Calu3 (cell line): ENCODE measurements around the gene SART1. TPM values are rescaled to one million over a fixed set of nuclear protein-coding genes. Genes with fewer than 3 reads are reported as not detected.
"Not testable (repeated sequence)": the region's sequence is repeated elsewhere in the genome, so short reads cannot be mapped to it uniquely, and the experiment has no call there.

ENCODE experiments used
- BruUV-seq: library from RNA; stranded (reverse); fragments of 400-500 nt; replicated peaks from 2 replicates; lab custom pipeline; 2021; lab: Mats Ljungman, UMichigan
- CTCF ChIA-PET: fragments of 300-600 bp; sonication (Branson Sonifier 250); formaldehyde crosslinking; loops from one replicate; lab custom pipeline; 2022; ENCODE audit warnings: antibody characterized with exemption; lab: Charles Lee
- DNase-seq: peaks from one replicate; pipeline ENCODE4 v3.0.0; 2022
- H3K27ac Mint-ChIP-seq: one replicate; pipeline ENCODE4 v1.8.0; 2022; ENCODE audit warnings: mixed read lengths; ENCODE audit not compliant: unreplicated experiment
- H3K27me3 Mint-ChIP-seq: one replicate; pipeline ENCODE4 v1.8.0; 2022; ENCODE audit warnings: mixed read lengths; ENCODE audit not compliant: unreplicated experiment
- H3K36me3 Mint-ChIP-seq: one replicate; pipeline ENCODE4 v1.8.0; 2022; ENCODE audit warnings: mild to moderate bottlenecking, moderate library complexity, mixed read lengths; ENCODE audit not compliant: insufficient read depth, unreplicated experiment
- H3K4me1 Mint-ChIP-seq: one replicate; pipeline ENCODE4 v1.8.0; 2022; ENCODE audit warnings: mild to moderate bottlenecking, low read depth, mixed read lengths; ENCODE audit not compliant: unreplicated experiment
- H3K4me3 Mint-ChIP-seq: one replicate; pipeline ENCODE4 v1.8.0; 2022; ENCODE audit warnings: mild to moderate bottlenecking, low read depth, moderate library complexity, mixed read lengths; ENCODE audit not compliant: unreplicated experiment
- H3K9me3 Mint-ChIP-seq: one replicate; pipeline ENCODE4 v1.8.0; 2022; ENCODE audit warnings: low read depth, mixed read lengths; ENCODE audit not compliant: unreplicated experiment
- intact Hi-C: fragments of 100-400 bp; cut with micrococcal nuclease; formaldehyde crosslinking; loops from one replicate; pipeline ENCODE4 v1.10.0; 2022; ENCODE audit not compliant: unreplicated experiment
- total RNA-seq: library from RNA; stranded (reverse); gene quantifications from 2 replicates; pipeline ENCODE4 v1.2.3, GENCODE V29; 2022
- TF ChIP-seq, protein P1 (sequence below): fragments of 200-600 bp; IDR thresholded peaks from one replicate; pipeline ENCODE4 v1.8.0; 2022; ENCODE audit warnings: antibody characterized with exemption; ENCODE audit not compliant: unreplicated experiment

The SART1 gene
- total RNA-seq, 1 experiment from 2014 or later = 47.2 TPM

DNA sequence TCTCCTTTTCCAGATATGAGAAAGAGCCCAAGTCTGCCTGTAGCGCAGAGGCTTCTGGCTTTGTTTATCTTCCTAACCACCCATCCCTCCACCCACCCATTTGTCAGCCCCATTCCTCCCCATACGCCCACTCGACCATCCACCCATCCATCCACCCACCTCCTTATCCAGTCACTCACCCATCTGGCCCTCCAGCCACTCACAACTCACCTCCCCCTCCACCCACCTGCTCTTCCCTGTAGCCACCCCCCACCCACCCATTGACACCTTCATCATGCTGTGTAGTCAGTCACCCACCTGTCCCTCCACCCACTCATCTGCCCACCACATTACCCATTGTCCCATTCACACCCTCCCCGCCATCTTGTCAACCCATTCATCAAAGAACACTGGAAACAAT, 55.8 kb downstream of the SART1 start:
- CTCF ChIA-PET = no interaction called here
- no peak for DNase-seq
- Mint-ChIP-seq H3K4me3 (no peak overlapping the region), H3K27ac (no peak overlapping the region), H3K9me3 (no peaks in the 10 kb centered on the region), H3K4me1 (peaks cover 56% of the 10 kb centered on the region), H3K36me3 (peaks cover 17% of the 10 kb centered on the region), H3K27me3 (peaks cover 3% of the 10 kb centered on the region)
- BruUV-seq = no TSS peak
- intact Hi-C loops = no loop called here
- TF ChIP-seq, protein P1, sequence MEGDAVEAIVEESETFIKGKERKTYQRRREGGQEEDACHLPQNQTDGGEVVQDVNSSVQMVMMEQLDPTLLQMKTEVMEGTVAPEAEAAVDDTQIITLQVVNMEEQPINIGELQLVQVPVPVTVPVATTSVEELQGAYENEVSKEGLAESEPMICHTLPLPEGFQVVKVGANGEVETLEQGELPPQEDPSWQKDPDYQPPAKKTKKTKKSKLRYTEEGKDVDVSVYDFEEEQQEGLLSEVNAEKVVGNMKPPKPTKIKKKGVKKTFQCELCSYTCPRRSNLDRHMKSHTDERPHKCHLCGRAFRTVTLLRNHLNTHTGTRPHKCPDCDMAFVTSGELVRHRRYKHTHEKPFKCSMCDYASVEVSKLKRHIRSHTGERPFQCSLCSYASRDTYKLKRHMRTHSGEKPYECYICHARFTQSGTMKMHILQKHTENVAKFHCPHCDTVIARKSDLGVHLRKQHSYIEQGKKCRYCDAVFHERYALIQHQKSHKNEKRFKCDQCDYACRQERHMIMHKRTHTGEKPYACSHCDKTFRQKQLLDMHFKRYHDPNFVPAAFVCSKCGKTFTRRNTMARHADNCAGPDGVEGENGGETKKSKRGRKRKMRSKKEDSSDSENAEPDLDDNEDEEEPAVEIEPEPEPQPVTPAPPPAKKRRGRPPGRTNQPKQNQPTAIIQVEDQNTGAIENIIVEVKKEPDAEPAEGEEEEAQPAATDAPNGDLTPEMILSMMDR = no peak

DNA sequence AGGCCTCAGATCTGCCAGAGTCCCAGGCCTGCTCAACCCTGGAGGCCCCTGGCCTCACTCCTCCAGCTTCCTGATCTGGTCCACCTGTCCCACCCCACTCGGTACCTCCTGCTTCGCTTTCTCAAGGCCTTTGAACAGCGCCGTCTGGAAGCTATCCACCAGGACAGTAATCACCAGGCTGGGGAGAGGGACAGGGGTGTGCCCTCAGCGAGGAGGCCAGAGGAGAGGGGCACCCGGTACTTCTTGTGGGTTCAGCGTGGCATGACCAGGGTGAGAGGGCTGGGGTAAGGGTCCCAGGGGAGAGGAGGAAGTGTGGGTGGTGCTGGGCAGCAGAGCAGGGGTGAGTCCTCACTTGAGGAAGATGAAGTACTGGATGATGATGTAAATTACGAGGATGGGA, 58.7 kb downstream of the SART1 start:
- H3K4me3 Mint-ChIP-seq = no peak overlapping the region
- CTCF ChIA-PET = no interaction called here
- intact Hi-C loops = no loop called here
- DNase-seq = no peak
- peaks cover 44% of the 10 kb centered on the region for H3K4me1 Mint-ChIP-seq
- peaks cover 23% of the 10 kb centered on the region for H3K27me3 Mint-ChIP-seq
- H3K36me3 Mint-ChIP-seq = peaks cover 4% of the 10 kb centered on the region
- BruUV-seq = no TSS peak
- peak overlapping the region; percentile 34 for H3K27ac Mint-ChIP-seq
- no peaks in the 10 kb centered on the region for H3K9me3 Mint-ChIP-seq
- TF ChIP-seq, protein P1 = no peak

DNA sequence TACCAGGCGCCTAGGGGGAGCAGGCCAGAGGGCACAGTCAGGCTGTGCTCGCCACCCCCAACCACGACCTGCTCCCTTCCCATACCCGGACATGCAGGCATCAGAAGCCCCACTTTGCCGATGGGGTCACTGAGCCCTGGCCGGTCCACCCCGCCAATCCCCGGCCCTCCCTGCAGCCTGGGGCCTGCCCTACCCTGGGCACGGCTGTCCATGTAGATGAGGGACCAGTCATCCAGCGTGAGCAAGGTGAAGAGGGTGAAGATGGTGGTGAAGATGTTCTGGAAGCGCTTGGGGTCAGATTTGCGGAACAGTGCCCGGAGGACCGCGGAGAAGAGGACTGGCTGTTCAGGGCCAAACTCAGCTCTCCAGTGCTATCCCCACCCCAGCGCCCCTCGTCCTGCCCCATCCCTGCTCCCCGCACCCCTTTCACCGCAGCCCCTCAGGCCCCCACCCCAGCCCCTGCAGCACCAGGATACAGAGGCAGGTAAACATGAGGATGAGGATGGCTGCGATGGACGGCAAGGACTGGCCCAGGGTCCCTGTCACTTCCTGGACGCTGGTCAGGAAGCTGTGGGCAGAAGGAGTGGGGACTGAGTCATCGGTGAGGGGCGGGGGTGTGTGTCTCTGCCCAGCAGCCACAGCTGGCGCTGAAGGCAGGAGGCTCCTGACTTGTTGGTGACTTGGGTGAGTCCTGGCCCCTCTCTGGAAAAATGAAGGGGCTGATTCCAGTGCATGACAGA, 59.3 kb downstream of the SART1 start:
- CTCF ChIA-PET = interaction anchor here (0.7 to 2.7 kb wide), 6 partner anchors 8 to 31 kb away, joined by 3 to 16 read pairs (median 4); partner anchors contain the start of genes CST6 and SF3B2
- intact Hi-C loops = no loop called here
- Mint-ChIP-seq H3K4me3 (peak overlapping the region; percentile 19), H3K27ac (peak overlapping the region; percentile 34), H3K27me3 (peaks cover 23% of the 10 kb centered on the region), H3K36me3 (peaks cover 8% of the 10 kb centered on the region), H3K9me3 (no peaks in the 10 kb centered on the region), H3K4me1 (peaks cover 38% of the 10 kb centered on the region)
- TF ChIP-seq, protein P1 = no peak
- BruUV-seq = no TSS peak
- peak; percentile 82 for DNase-seq

DNA sequence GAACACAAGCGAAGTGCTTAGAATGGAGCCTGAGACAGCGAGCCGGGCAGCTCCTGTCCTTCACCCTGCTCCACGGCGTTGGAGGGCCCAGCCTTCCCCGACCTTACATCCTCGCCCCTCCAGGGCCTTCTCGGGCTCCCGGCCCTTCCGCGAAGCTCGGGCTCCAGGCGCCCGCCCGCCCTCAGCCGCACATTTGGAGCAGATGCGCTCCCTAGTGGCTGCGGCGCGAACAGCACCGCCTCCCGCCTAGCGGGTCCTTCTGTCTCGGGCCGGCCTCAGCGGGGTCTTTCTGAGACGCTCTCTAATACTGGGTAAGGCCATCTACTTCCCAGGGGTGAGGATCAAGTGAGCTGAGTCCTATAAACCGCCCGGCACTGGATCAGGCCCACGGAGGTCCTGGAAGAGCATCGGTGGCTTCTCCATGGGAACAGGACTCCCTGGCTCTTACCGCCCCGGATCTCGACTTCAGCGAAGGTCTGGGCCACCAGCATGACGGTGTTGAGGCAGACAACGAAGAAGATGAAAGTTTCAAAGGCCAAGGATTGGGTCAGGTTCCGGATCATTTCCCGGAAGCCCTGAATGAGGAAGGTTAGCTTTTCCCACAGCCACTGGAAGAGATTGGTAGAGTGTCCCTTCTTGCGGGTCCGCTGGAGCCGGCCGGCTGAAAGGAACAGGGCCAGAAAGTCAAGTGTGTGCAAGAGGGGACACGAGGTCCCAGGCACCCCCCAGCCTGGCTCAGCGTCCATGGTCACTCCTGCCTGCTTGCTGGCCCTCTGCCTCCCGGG, 61.1 kb downstream of the SART1 start:
- no TSS peak for BruUV-seq
- peaks cover 23% of the 10 kb centered on the region for H3K27me3 Mint-ChIP-seq
- peak overlapping the region; percentile 70 for H3K27ac Mint-ChIP-seq
- peak overlapping the region; percentile 64 for H3K4me3 Mint-ChIP-seq
- no peaks in the 10 kb centered on the region for H3K9me3 Mint-ChIP-seq
- peak; percentile 84 for DNase-seq
- H3K4me1 Mint-ChIP-seq = peaks cover 27% of the 10 kb centered on the region
- CTCF ChIA-PET = interaction anchor here (0.6 to 2.7 kb wide), 10 partner anchors 9 to 163 kb away, joined by 3 to 16 read pairs (median 4); partner anchors contain the start of genes BANF1, CCDC85B, FIBP and MUS81
- peaks cover 9% of the 10 kb centered on the region for H3K36me3 Mint-ChIP-seq
- TF ChIP-seq, protein P1 = peak; percentile 92
- intact Hi-C loops = no loop called here

DNA sequence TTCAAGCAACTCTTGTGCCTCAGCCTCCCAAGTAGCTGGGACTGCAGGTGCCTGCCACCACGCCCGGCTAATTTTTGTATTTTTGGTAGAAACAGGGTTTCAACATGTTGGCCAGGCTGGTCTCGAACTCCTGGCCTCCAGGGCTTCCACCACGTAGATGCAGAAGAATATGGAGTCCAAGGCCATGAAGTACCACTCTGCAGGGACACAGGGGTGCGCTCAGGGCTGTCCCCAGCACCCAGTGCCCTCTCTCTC, 61.6 kb downstream of the SART1 start:
- H3K27me3 Mint-ChIP-seq = peaks cover 23% of the 10 kb centered on the region
- intact Hi-C loops, H3K36me3 Mint-ChIP-seq, DNase-seq, BruUV-seq, H3K4me3 Mint-ChIP-seq, H3K27ac Mint-ChIP-seq, H3K9me3 Mint-ChIP-seq: not testable (repeated sequence)
- H3K4me1 Mint-ChIP-seq = peaks cover 27% of the 10 kb centered on the region
- CTCF ChIA-PET = interaction anchor here (1.0 to 2.7 kb wide), 3 partner anchors 10 to 138 kb away, joined by 3 to 16 read pairs (median 7); no protein-coding TSS in a partner anchor
